H9 (cell line): ENCODE results near the gene SPPL3. TPM values are rescaled to one million over a fixed set of nuclear protein-coding genes. Genes with fewer than 3 reads are reported as not detected.

Source experiments
- DNase-seq: peaks from one replicate; pipeline ENCODE4 v3.0.0-alpha.2; 2017
- H2AFZ ChIP-seq: one replicate; pipeline ENCODE4 v1.6.1; 2013; ENCODE audit warnings: mild to moderate bottlenecking, low read length, control low read depth, moderate library complexity
- H2AK5ac ChIP-seq: 2 replicates; pipeline ENCODE4 v1.6.1; 2013; ENCODE audit warnings: low read length, control low read depth, mixed read lengths; ENCODE audit not compliant: insufficient read length
- H2BK120ac ChIP-seq: one replicate; pipeline ENCODE4 v1.6.1; 2013; ENCODE audit warnings: low read depth, mild to moderate bottlenecking, low read length, control low read depth, inconsistent platforms; ENCODE audit not compliant: poor library complexity, severe bottlenecking
- H2BK12ac ChIP-seq: 2 replicates; pipeline ENCODE4 v1.6.1; 2013; ENCODE audit warnings: low read length, control low read depth, mixed read lengths, low read depth; ENCODE audit not compliant: insufficient read length
- H2BK15ac ChIP-seq: 2 replicates; pipeline ENCODE4 v1.6.1; 2013; ENCODE audit warnings: low read depth, low read length, control low read depth
- H2BK20ac ChIP-seq: one replicate; pipeline ENCODE4 v1.6.1; 2013; ENCODE audit warnings: low read depth, mild to moderate bottlenecking, low read length, control low read depth, inconsistent platforms; ENCODE audit not compliant: poor library complexity, severe bottlenecking
- H2BK5ac ChIP-seq: 2 replicates; pipeline ENCODE4 v1.6.1; 2013; ENCODE audit warnings: low read length, control low read depth, mixed read lengths; ENCODE audit not compliant: insufficient read length
- H3K14ac ChIP-seq: 2 replicates; pipeline ENCODE4 v1.6.1; 2013; ENCODE audit warnings: low read length, control low read depth; ENCODE audit not compliant: insufficient read depth
- H3K18ac ChIP-seq: 2 replicates; pipeline ENCODE4 v1.6.1; 2013; ENCODE audit warnings: low read depth, mild to moderate bottlenecking, mixed read lengths, low read length, control low read depth; ENCODE audit not compliant: insufficient read length
- H3K23ac ChIP-seq: 2 replicates; pipeline ENCODE4 v1.6.1; 2013; ENCODE audit warnings: low read length, control low read depth, mixed read lengths, low read depth; ENCODE audit not compliant: insufficient read length
- H3K23me2 ChIP-seq: 2 replicates; pipeline ENCODE4 v1.6.1; 2013; ENCODE audit warnings: low read depth, mild to moderate bottlenecking, mixed read lengths, low read length, control low read depth; ENCODE audit not compliant: insufficient read length, poor library complexity, severe bottlenecking
- H3K27ac ChIP-seq: 2 replicates; pipeline ENCODE4 v1.5.1; 2013; ENCODE audit warnings: low read length, control low read depth, mixed read lengths, low read depth; ENCODE audit not compliant: insufficient read length
- H3K27me3 ChIP-seq: 2 replicates; pipeline ENCODE4 v1.6.1; 2013; ENCODE audit warnings: low read length, control low read depth, inconsistent platforms; ENCODE audit not compliant: insufficient read depth
- H3K4ac ChIP-seq: 2 replicates; pipeline ENCODE4 v1.6.1; 2013; ENCODE audit warnings: low read depth, mild to moderate bottlenecking, control low read depth, inconsistent platforms, low read length, moderate library complexity
- H3K4me1 ChIP-seq: 2 replicates; pipeline ENCODE4 v1.6.1; 2013; ENCODE audit warnings: low read length, control low read depth, inconsistent platforms; ENCODE audit not compliant: insufficient read depth
- H3K4me2 ChIP-seq: 2 replicates; pipeline ENCODE4 v1.6.1; 2013; ENCODE audit warnings: low read length, control low read depth, mixed read lengths; ENCODE audit not compliant: insufficient read length, insufficient read depth
- H3K56ac ChIP-seq: 2 replicates; pipeline ENCODE4 v1.6.1; 2013; ENCODE audit warnings: low read depth, mild to moderate bottlenecking, mixed read lengths, low read length, control low read depth; ENCODE audit not compliant: insufficient read length
- H3K79me1 ChIP-seq: 2 replicates; pipeline ENCODE4 v1.6.1; 2013; ENCODE audit warnings: low read depth, mild to moderate bottlenecking, moderate library complexity, low read length, control low read depth, inconsistent platforms; ENCODE audit not compliant: insufficient read depth, poor library complexity, severe bottlenecking
- H3K79me2 ChIP-seq: 2 replicates; pipeline ENCODE4 v1.6.1; 2013; ENCODE audit warnings: low read length, control low read depth, inconsistent platforms; ENCODE audit not compliant: insufficient read depth
- H3K9ac ChIP-seq: 2 replicates; pipeline ENCODE4 v1.6.1; 2013; ENCODE audit warnings: low read length, control low read depth, mixed read lengths; ENCODE audit not compliant: insufficient read length; ENCODE audit errors: extremely low read depth
- H3K9me3 ChIP-seq: one replicate; pipeline ENCODE4 v1.6.1; 2013; ENCODE audit warnings: low read depth, low read length, inconsistent platforms; ENCODE audit not compliant: control insufficient read depth
- H3T11ph ChIP-seq: one replicate; pipeline ENCODE4 v1.6.1; 2013; ENCODE audit warnings: mild to moderate bottlenecking, low read length, control low read depth, inconsistent platforms
- H4K20me1 ChIP-seq: one replicate; pipeline ENCODE4 v1.6.1; 2013; ENCODE audit not compliant: control insufficient read depth, insufficient read length, insufficient read depth
- H4K5ac ChIP-seq: 2 replicates; pipeline ENCODE4 v1.6.1; 2013; ENCODE audit warnings: low read depth, mild to moderate bottlenecking, mixed read lengths, low read length, control low read depth; ENCODE audit not compliant: insufficient read length
- H4K8ac ChIP-seq: replicated peaks from 2 replicates; pipeline ENCODE4 v1.6.1; 2013; ENCODE audit warnings: low read length, control low read depth, mixed read lengths, low read depth; ENCODE audit not compliant: insufficient read length
- H4K91ac ChIP-seq: 2 replicates; pipeline ENCODE4 v1.6.1; 2013; ENCODE audit warnings: low read depth, mild to moderate bottlenecking, moderate library complexity, mixed read lengths, low read length, control low read depth; ENCODE audit not compliant: insufficient read length
- H3K27ac Mint-ChIP-seq, 3 experiments: 2 replicates in 2 of 3; 3 replicates in 1 of 3; pipeline ENCODE4 v1.8.0; 2020 to 2021; ENCODE audit warnings: mixed read lengths in 3 of 3, mild to moderate bottlenecking in 1 of 3, moderate library complexity in 1 of 3
- H3K27me3 Mint-ChIP-seq: 2 replicates; pipeline ENCODE4 v1.8.0; 2021; ENCODE audit warnings: low read depth, mild to moderate bottlenecking, moderate library complexity, mixed read lengths
- H3K36me3 Mint-ChIP-seq, 3 experiments: 2 replicates in 2 of 3; 3 replicates in 1 of 3; pipeline ENCODE4 v1.8.0; 2020 to 2021; ENCODE audit warnings: low read depth in 3 of 3, mixed read lengths in 3 of 3; ENCODE audit not compliant: insufficient read depth in 1 of 3
- H3K4me1 Mint-ChIP-seq, 2 experiments: 2 replicates each; pipeline ENCODE4 v1.8.0; 2020; ENCODE audit warnings: mixed read lengths in 2 of 2
- H3K4me3 Mint-ChIP-seq, 2 experiments: 2 replicates in 1 of 2; 3 replicates in 1 of 2; pipeline ENCODE4 v1.8.0; 2020 to 2021; ENCODE audit warnings: mild to moderate bottlenecking in 2 of 2, mixed read lengths in 2 of 2, moderate library complexity in 1 of 2
- H3K9me3 Mint-ChIP-seq, 2 experiments: 2 replicates in 1 of 2; 3 replicates in 1 of 2; pipeline ENCODE4 v1.8.0; 2020; ENCODE audit warnings: mild to moderate bottlenecking in 2 of 2, mixed read lengths in 2 of 2, moderate library complexity in 1 of 2
- CTCF ChIP-seq: fragments of 200-600 bp; sonication (generic); conservative IDR thresholded peaks from 3 replicates; pipeline ENCODE4 v1.8.0; 2021; ENCODE audit warnings: antibody characterized with exemption, mild to moderate bottlenecking
- WGBS: extraction: QIAGEN DNeasy Blood & Tissue Kit; methylation state at CpG from one replicate; pipeline ENCODE4 v1.1.7; 2013; ENCODE audit warnings: missing lambda C conversion rate, low lambda C conversion rate, mixed read lengths; ENCODE audit not compliant: insufficient read length; ENCODE audit errors: extremely low coverage; 5-methylcytosine and 5-hydroxymethylcytosine counted together
- total RNA-seq: library from RNA; stranded (reverse); gene quantifications from 2 replicates; pipeline ENCODE4 v1.2.1, GENCODE V29; 2021

SPPL3 gene
- total RNA-seq, 1 experiment from 2014 or later, result 46.3 TPM

- Histone ChIP-seq H3K4ac (no peak overlapping the region), H2AFZ (no peak overlapping the region), H2BK15ac (no peak overlapping the region), H2BK5ac (no peak overlapping the region), H2BK120ac (no peak overlapping the region), H3K79me1 (no peaks in the 10 kb centered on the region), H3K9me3 (no peaks in the 10 kb centered on the region), H2BK20ac (no peak overlapping the region), H3K4me2 (no peak overlapping the region), H2AK5ac (no peak overlapping the region), H3K79me2 (no peaks in the 10 kb centered on the region), H4K20me1 (no peaks in the 10 kb centered on the region), H3K4me1 (no peaks in the 10 kb centered on the region), H3K18ac (no peak overlapping the region), H3K27me3 (no peaks in the 10 kb centered on the region), H4K91ac (no peak overlapping the region), H2BK12ac (no peak overlapping the region), H3K23ac (no peak overlapping the region), H4K8ac (no peak overlapping the region), H3K23me2 (no peaks in the 10 kb centered on the region), H3K27ac (no peak overlapping the region), H3K14ac (no peak overlapping the region), H3T11ph (no peak overlapping the region), H3K56ac (no peak overlapping the region), H4K5ac (no peak overlapping the region), H3K9ac (no peak overlapping the region)
- Mint-ChIP-seq H3K27me3 (no peaks in the 10 kb centered on the region), H3K4me3 (no peak overlapping the region), H3K9me3 (no peaks in the 10 kb centered on the region), H3K36me3 (peaks cover 8 to 20% (median 12%) of the 10 kb centered on the region in 3 experiments; a peak in 6 of 7 replicates), H3K4me1 (no peaks in the 10 kb centered on the region), H3K27ac (no peak overlapping the region)
- TF ChIP-seq CTCF, result no peak
- DNase-seq, result no peak
- WGBS, result no CpG with 5 or more reads among the region's 3 CpGs
These were observed 119.4 kb downstream of the SPPL3 start for GRCh38 chr12:120784804-120785203.
